Loucy (cell line): ENCODE results near the gene MEIOB.
"Not testable (repeated sequence)": the region's sequence is repeated elsewhere in the genome, so short reads cannot be mapped to it uniquely, and the experiment has no call there.

ENCODE experiments used
- H2AFZ ChIP-seq: fragments of 200-600 bp; sonication (generic); 2 replicates; pipeline ENCODE4 v1.6.0; 2016; ENCODE audit warnings: antibody characterized with exemption, mild to moderate bottlenecking, low read length, moderate library complexity
- H3F3A ChIP-seq: fragments of 200-600 bp; 2 replicates; pipeline ENCODE4 v1.6.0; 2016; ENCODE audit warnings: antibody characterized with exemption, low read depth, mild to moderate bottlenecking
- H3K27me3 ChIP-seq: fragments of 200-600 bp; sonication (generic); 2 replicates; pipeline ENCODE4 v1.6.1; 2014; ENCODE audit warnings: low read length, mild to moderate bottlenecking; ENCODE audit not compliant: insufficient read depth, poor library complexity, severe bottlenecking
- H3K36me3 ChIP-seq: fragments of 200-600 bp; sonication (generic); 2 replicates; pipeline ENCODE4 v1.6.1; 2016; ENCODE audit warnings: low read length; ENCODE audit not compliant: insufficient read depth
- H3K4me1 ChIP-seq: fragments of 200-600 bp; sonication (generic); 2 replicates; pipeline ENCODE4 v1.5.1; 2014; ENCODE audit warnings: low read length, mild to moderate bottlenecking; ENCODE audit not compliant: insufficient read depth, poor library complexity, severe bottlenecking
- H3K4me2 ChIP-seq: fragments of 200-600 bp; sonication (generic); 2 replicates; pipeline ENCODE4 v1.6.0; 2014; ENCODE audit warnings: antibody characterized with exemption, low read length, low read depth, mild to moderate bottlenecking; ENCODE audit not compliant: poor library complexity, severe bottlenecking
- H3K4me3 ChIP-seq: fragments of 200-600 bp; sonication (generic); 2 replicates; pipeline ENCODE4 v1.5.1; 2014; ENCODE audit warnings: low read length, mild to moderate bottlenecking, mixed read lengths; ENCODE audit not compliant: poor library complexity, severe bottlenecking
- H3K79me2 ChIP-seq: fragments of 200-600 bp; sonication (generic); 2 replicates; pipeline ENCODE4 v1.6.1; 2014; ENCODE audit warnings: low read length; ENCODE audit not compliant: insufficient read depth
- H3K9ac ChIP-seq: fragments of 200-600 bp; sonication (generic); 2 replicates; pipeline ENCODE4 v1.6.0; 2014; ENCODE audit warnings: mild to moderate bottlenecking, low read depth, low read length, moderate library complexity; ENCODE audit not compliant: poor library complexity, severe bottlenecking
- H3K9me2 ChIP-seq: fragments of 200-600 bp; sonication (generic); replicated peaks from 2 replicates; pipeline ENCODE4 v1.6.1; 2016; ENCODE audit warnings: low read depth, low read length, mixed read lengths
- H3K9me3 ChIP-seq: fragments of 200-600 bp; sonication (generic); 2 replicates; pipeline ENCODE4 v1.6.1; 2014; ENCODE audit warnings: mild to moderate bottlenecking, antibody characterized with exemption, low read length, low read depth; ENCODE audit not compliant: insufficient read depth
- H4K20me1 ChIP-seq: fragments of 200-600 bp; sonication (generic); 2 replicates; pipeline ENCODE4 v1.6.0; 2014; ENCODE audit warnings: antibody characterized with exemption, low read length, mild to moderate bottlenecking; ENCODE audit not compliant: insufficient read depth, poor library complexity, severe bottlenecking
- CTCF ChIP-seq: fragments of 200-600 bp; sonication (generic); conservative IDR thresholded peaks from 2 replicates; pipeline ENCODE4 v1.5.1; 2014; ENCODE audit warnings: mild to moderate bottlenecking, antibody characterized with exemption, low read length
- EZH2phosphoT487 ChIP-seq: fragments of 200-600 bp; IDR thresholded peaks from 2 replicates; pipeline ENCODE4 v1.6.1; 2018; ENCODE audit warnings: antibody characterized with exemption, mild to moderate bottlenecking, moderate library complexity, borderline replicate concordance

The MEIOB gene

DNA sequence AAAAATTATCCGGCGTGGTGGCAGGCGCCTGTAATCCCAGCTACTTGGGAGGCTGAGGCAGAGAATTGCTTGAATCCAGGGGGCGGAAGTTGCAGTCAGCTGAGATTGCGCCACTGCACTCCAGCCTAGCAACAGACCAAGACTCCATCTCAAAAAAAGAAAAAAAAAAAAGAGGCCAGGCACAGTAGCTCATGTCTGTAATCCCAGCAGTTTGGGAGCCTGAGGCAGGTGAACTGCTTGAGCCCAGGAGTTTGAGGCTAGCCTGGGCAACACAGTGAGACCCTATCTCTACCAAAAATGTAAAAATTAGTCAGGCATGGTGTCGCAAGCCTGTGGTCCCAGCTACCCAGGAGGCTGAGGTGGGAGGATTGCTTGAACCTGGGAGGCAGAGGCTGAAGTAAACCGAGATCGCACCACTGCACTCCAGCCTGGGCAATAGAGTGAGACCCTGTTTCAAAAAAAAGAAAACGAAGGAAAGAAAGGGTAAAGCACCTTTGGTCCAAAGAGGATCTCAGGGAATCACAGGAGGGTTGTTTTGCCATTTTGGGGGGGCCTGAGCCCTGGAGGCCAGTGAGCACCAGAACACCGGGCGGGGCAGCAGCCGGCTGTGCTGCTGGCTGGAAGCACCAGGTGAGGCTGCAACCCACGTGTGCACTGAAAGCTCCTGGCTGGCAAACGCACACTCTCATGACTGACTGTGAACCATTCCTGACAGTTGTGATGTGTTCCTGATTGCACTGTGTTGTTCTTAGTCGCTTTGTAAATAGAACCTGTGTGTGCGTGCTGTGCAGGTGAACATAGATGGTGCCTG lies 27.9 kb upstream of the MEIOB start:
- Histone ChIP-seq H3K9ac (no peak overlapping the region), H3K4me2 (no peak overlapping the region), H3K9me3 (no peaks in the 10 kb centered on the region), H4K20me1 (no peaks in the 10 kb centered on the region), H3K4me3 (no peak overlapping the region), H3K36me3 (no peaks in the 10 kb centered on the region), H3K9me2 (no peaks in the 10 kb centered on the region), H3K79me2 (no peaks in the 10 kb centered on the region), H3F3A (no peaks in the 10 kb centered on the region), H3K27me3 (no peaks in the 10 kb centered on the region), H2AFZ (no peak overlapping the region), H3K4me1 (no peaks in the 10 kb centered on the region)
- TF ChIP-seq CTCF (no peak), EZH2phosphoT487 (no peak)

- not testable (repeated sequence) for H3K36me3 ChIP-seq, H3K4me3 ChIP-seq, H3K79me2 ChIP-seq, H3K9me3 ChIP-seq, H3K9me2 ChIP-seq, H2AFZ ChIP-seq, H3K27me3 ChIP-seq, H3F3A ChIP-seq, H3K4me1 ChIP-seq, H3K9ac ChIP-seq, H4K20me1 ChIP-seq, H3K4me2 ChIP-seq
These were observed 25.7 kb upstream of the MEIOB start for GRCh38 chr16:1897692-1898091.

GRCh38 chr16:1895949-1896675 lies 24.1 kb upstream of the MEIOB start:
- no peaks in the 10 kb centered on the region for H3K4me1 ChIP-seq
- H3K9me2 ChIP-seq = no peaks in the 10 kb centered on the region
- no peaks in the 10 kb centered on the region for H3K9me3 ChIP-seq
- no peak overlapping the region for H3K4me3 ChIP-seq
- H4K20me1 ChIP-seq = no peaks in the 10 kb centered on the region
- no peak overlapping the region for H3K9ac ChIP-seq
- TF ChIP-seq EZH2phosphoT487 (no peak), CTCF (no peak)
- H2AFZ ChIP-seq = no peak overlapping the region
- H3K79me2 ChIP-seq = no peaks in the 10 kb centered on the region
- H3K4me2 ChIP-seq = no peak overlapping the region
- no peaks in the 10 kb centered on the region for H3F3A ChIP-seq
- H3K36me3 ChIP-seq = no peaks in the 10 kb centered on the region
- H3K27me3 ChIP-seq = no peaks in the 10 kb centered on the region
